SK-N-SH (cell line): Measurements from ENCODE around the gene SLC4A2. TPM values are rescaled to one million over a fixed set of nuclear protein-coding genes. Genes with fewer than 3 reads are reported as not detected.

Source experiments
- CTCF ChIA-PET: fragments of 300-600, 350-600 bp; formaldehyde crosslinking; extraction: SDS; loops from one replicate; lab custom pipeline; 2021; lab: Yijun Ruan, JAX
- POLR2A ChIA-PET: fragments of 350-600 bp; sonication (Branson Sonifier 250); formaldehyde crosslinking; extraction: SDS; loops from one replicate; lab custom pipeline; 2020; ENCODE audit warnings: antibody characterized with exemption, inconsistent platforms; lab: Yijun Ruan, JAX
- DNase-seq: peaks from one replicate; pipeline ENCODE4 v3.0.0; 2012
- H2AFZ ChIP-seq: fragments of 200-600 bp; sonication (generic); 2 replicates; pipeline ENCODE4 v1.8.1; 2016; ENCODE audit warnings: antibody characterized with exemption, mild to moderate bottlenecking, low read depth
- H3F3A ChIP-seq: fragments of 200-600 bp; sonication (generic); replicated peaks from 2 replicates; pipeline ENCODE3; 2016; ENCODE audit warnings: antibody characterized with exemption, mild to moderate bottlenecking; ENCODE audit not compliant: insufficient read depth
- H3K27ac ChIP-seq, 2 experiments: fragments of 200-500 bp in 1 of 2; fragments of 200-600 bp in 1 of 2; sonication (Bioruptor generic) in 1 of 2; sonication (generic), shearing (Covaris generic) in 1 of 2; 2 replicates each; pipeline versions ENCODE4 v1.5.1 to v1.6.1; 2014 to 2016; ENCODE audit warnings: low read depth in 2 of 2, inconsistent platforms in 1 of 2, low read length in 1 of 2, mild to moderate bottlenecking in 1 of 2, mixed read lengths in 1 of 2
- H3K27me3 ChIP-seq: fragments of 200-600 bp; sonication (generic), shearing (Covaris generic); 2 replicates; pipeline ENCODE4 v1.6.1; 2016; ENCODE audit warnings: mixed run types; ENCODE audit not compliant: insufficient read depth
- H3K36me3 ChIP-seq, 2 experiments: fragments of 200-500 bp in 1 of 2; fragments of 200-600 bp in 1 of 2; sonication (Bioruptor generic) in 1 of 2; sonication (generic) in 1 of 2; replicated peaks in 1 of 2; 2 replicates each; pipeline versions ENCODE3 to v1.5.1; 2014 to 2016; ENCODE audit warnings: low read length in 1 of 2, mild to moderate bottlenecking in 1 of 2; ENCODE audit not compliant: insufficient read depth in 2 of 2, control insufficient read depth in 1 of 2
- H3K4me1 ChIP-seq, 2 experiments: fragments of 200-500 bp in 1 of 2; fragments of 200-600 bp in 1 of 2; sonication (Bioruptor generic) in 1 of 2; sonication (generic), shearing (Covaris generic) in 1 of 2; 2 replicates each; pipeline versions ENCODE4 v1.5.1 to v1.6.1; 2014 to 2016; ENCODE audit warnings: low read depth in 1 of 2, low read length in 1 of 2, mixed run types in 1 of 2; ENCODE audit not compliant: insufficient read depth in 2 of 2, control insufficient read depth in 1 of 2
- H3K4me2 ChIP-seq: fragments of 200-600 bp; sonication (generic), shearing (Covaris generic); 2 replicates; pipeline ENCODE4 v1.6.1; 2017; ENCODE audit warnings: mixed run types
- H3K4me3 ChIP-seq, 2 experiments: fragments of 200-500 bp in 1 of 2; fragments of 200-600 bp in 1 of 2; sonication (Bioruptor generic) in 1 of 2; sonication (generic), shearing (Covaris generic) in 1 of 2; 2 replicates each; pipeline versions ENCODE4 v1.5.1 to v1.8.1; 2014 to 2016; ENCODE audit warnings: low read depth in 2 of 2, inconsistent platforms in 1 of 2, low read length in 1 of 2, mild to moderate bottlenecking in 1 of 2, mixed read lengths in 1 of 2, moderate library complexity in 1 of 2
- H3K79me2 ChIP-seq: fragments of 200-600 bp; sonication (generic); 2 replicates; pipeline ENCODE4 v1.8.1; 2017; ENCODE audit warnings: mild to moderate bottlenecking; ENCODE audit not compliant: insufficient read depth
- H3K9ac ChIP-seq: fragments of 200-600 bp; sonication (generic); 2 replicates; pipeline ENCODE4 v1.6.1; 2017; ENCODE audit warnings: mixed run types
- H3K9me2 ChIP-seq: fragments of 200-600 bp; sonication (generic); 2 replicates; pipeline ENCODE4 v1.6.1; 2017; ENCODE audit warnings: mixed run types
- H3K9me3 ChIP-seq: fragments of 200-600 bp; sonication (generic); 2 replicates; pipeline ENCODE4 v1.6.1; 2017; ENCODE audit warnings: mixed run types, mild to moderate bottlenecking, moderate library complexity
- H4K20me1 ChIP-seq: fragments of 200-600 bp; sonication (generic); 2 replicates; pipeline ENCODE4 v1.6.1; 2017; ENCODE audit warnings: mild to moderate bottlenecking, mixed run types; ENCODE audit not compliant: insufficient read depth
- CHD2 ChIP-seq: fragments of 150-350 bp; IDR thresholded peaks from 2 replicates; pipeline ENCODE4 v1.6.1; 2018; ENCODE audit warnings: low read length; ENCODE audit not compliant: partially characterized antibody
- FOXJ3 ChIP-seq: sonication (generic); formaldehyde crosslinking; IDR thresholded peaks from 2 replicates; pipeline ENCODE4 v1.5.1; 2020; ENCODE audit warnings: mild to moderate bottlenecking, missing genetic modification reagents
- FOXM1 ChIP-seq: IDR thresholded peaks from 2 replicates; pipeline ENCODE4 v1.4.0; 2012; ENCODE audit warnings: low read depth, mild to moderate bottlenecking
- GATA2 ChIP-seq: sonication (generic); formaldehyde crosslinking; IDR thresholded peaks from 2 replicates; pipeline ENCODE4 v1.5.0; 2020; ENCODE audit warnings: mild to moderate bottlenecking, missing genetic modification reagents
- MAX ChIP-seq: IDR thresholded peaks from 2 replicates; pipeline ENCODE4 v1.4.0; 2012; ENCODE audit warnings: low read depth
- MXI1 ChIP-seq: IDR thresholded peaks from 2 replicates; pipeline ENCODE4 v1.6.1; 2012; ENCODE audit warnings: mild to moderate bottlenecking, low read depth, low read length, improper control_type of control experiment
- NFIC ChIP-seq: IDR thresholded peaks from 2 replicates; pipeline ENCODE4 v1.4.0; 2012; ENCODE audit warnings: borderline replicate concordance
- PBX3 ChIP-seq: IDR thresholded peaks from 2 replicates; pipeline ENCODE4; 2012
- RAD21 ChIP-seq: IDR thresholded peaks from 2 replicates; pipeline ENCODE4 v1.6.1; 2012; ENCODE audit warnings: mild to moderate bottlenecking, low read length
- RCOR1 ChIP-seq: fragments of 150-350 bp; IDR thresholded peaks from 2 replicates; pipeline ENCODE4 v1.6.1; 2017; ENCODE audit warnings: antibody characterized with exemption, low read length
- REST ChIP-seq: IDR thresholded peaks from 2 replicates; pipeline ENCODE4 v1.6.1; 2012; ENCODE audit warnings: mild to moderate bottlenecking, low read depth, low read length, moderate library complexity
- RFX5 ChIP-seq: IDR thresholded peaks from 2 replicates; pipeline ENCODE4 v1.6.1; 2012; ENCODE audit warnings: mild to moderate bottlenecking, improper control_type of control experiment, low read length
- TEAD4 ChIP-seq: IDR thresholded peaks from 2 replicates; pipeline ENCODE4 v1.4.0; 2012; ENCODE audit warnings: mild to moderate bottlenecking, borderline replicate concordance; ENCODE audit not compliant: insufficient read depth
- USF1 ChIP-seq: IDR thresholded peaks from 2 replicates; pipeline ENCODE4 v1.4.0; 2012; ENCODE audit warnings: low read depth, borderline replicate concordance
- USF2 ChIP-seq: fragments of 150-350 bp; IDR thresholded peaks from 2 replicates; pipeline ENCODE4 v1.6.1; 2017; ENCODE audit warnings: antibody characterized with exemption, low read length, low read depth, borderline replicate concordance
- WGBS: methylation state at CpG from one replicate; pipeline ENCODE4 v1.1.6; 2017; ENCODE audit warnings: low lambda C conversion rate; 5-methylcytosine and 5-hydroxymethylcytosine counted together
- polyA plus RNA-seq, 3 experiments: library from polyadenylated mRNA; depleted of rRNA; stranded (reverse); fragments of >200 nt; gene quantifications; 2 replicates each; pipeline ENCODE4 v1.2.3, GENCODE V29; 2012

Gene SLC4A2
- polyA plus RNA-seq, 1 of the 3 experiments (the other 2 are of a cell fraction) = 167 TPM

GRCh38 chr7:151012911-151013347 is 46.5 kb upstream of the SLC4A2 start (continued):
- 0 out of 2 replicates have a peak, but pooled peaks have one; percentile 11 for TF ChIP-seq RCOR1

- Histone ChIP-seq H3K4me1 (peaks cover 0 to 32% of the 10 kb centered on the region in 2 experiments; a peak in 1 of 4 replicates), H3K27ac (peak overlapping the region in 1 of 2 experiments; percentile 80; a peak in 2 of 4 replicates), H3K36me3 (no peaks in the 10 kb centered on the region), H3K9me3 (no peaks in the 10 kb centered on the region), H3K4me2 (peak overlapping the region; percentile 68), H3K27me3 (no peaks in the 10 kb centered on the region), H4K20me1 (no peaks in the 10 kb centered on the region), H3K79me2 (no peaks in the 10 kb centered on the region), H3K4me3 (peak overlapping the region; percentile 43 to 50; a peak in 3 of 4 replicates), H2AFZ (peak overlapping the region; percentile 91), H3K9me2 (no peaks in the 10 kb centered on the region), H3F3A (no peaks in the 10 kb centered on the region), H3K9ac (no peak overlapping the region)
- POLR2A ChIA-PET = interaction anchor here (0.7 to 1.1 kb wide), 6 partner anchors 15 to 74 kb away, joined by 3 to 15 read pairs (median 3); partner anchors contain the start of gene ABCB8
- TF ChIP-seq FOXJ3 (0 out of 2 replicates have a peak, but pooled peaks have one; percentile 9), USF1 (no peak)
- peak; percentile 96 for DNase-seq
- CTCF ChIA-PET = interaction anchor here (0.6 to 11.3 kb wide), 31 partner anchors 10 to 636 kb away, joined by 3 to 151 read pairs (median 4); partner anchors contain the start of genes ABCB8, FASTK, NOS3 and SLC4A2
- WGBS = 33% methylated on average over 14 of the region's 26 CpGs
Measured at GRCh38 chr7:151013356-151013732, 46.0 kb upstream of the SLC4A2 start.

GRCh38 chr7:151013733-151014497 is 45.5 kb upstream of the SLC4A2 start:
- Histone ChIP-seq H3K9me3 (no peaks in the 10 kb centered on the region), H3F3A (no peaks in the 10 kb centered on the region), H3K27me3 (no peaks in the 10 kb centered on the region), H3K9ac (no peak overlapping the region; the same call in 1 of the 2 replicates), H3K79me2 (no peaks in the 10 kb centered on the region), H2AFZ (peak overlapping the region; percentile 91), H3K4me1 (peaks cover 0 to 35% of the 10 kb centered on the region in 2 experiments; a peak in 1 of 4 replicates), H3K36me3 (no peaks in the 10 kb centered on the region), H3K9me2 (no peaks in the 10 kb centered on the region), H3K27ac (peak overlapping the region in 1 of 2 experiments; percentile 80; a peak in 2 of 4 replicates), H3K4me3 (peak overlapping the region; percentile 11 to 50; a peak in 2 of 4 replicates), H3K4me2 (peak overlapping the region; percentile 68), H4K20me1 (no peaks in the 10 kb centered on the region)
- WGBS = 37% methylated on average over 15 of the region's 55 CpGs
- DNase-seq = peak; percentile 98
- ChIA-PET CTCF (interaction anchor here (0.5 to 11.3 kb wide), 28 partner anchors 10 to 1771 kb away, joined by 3 to 151 read pairs (median 4); partner anchors contain the start of genes ABCB8, FASTK and NOS3), POLR2A (interaction anchor here (0.6 to 1.1 kb wide), 8 partner anchors 15 to 73 kb away, joined by 3 to 15 read pairs (median 3); partner anchors contain the start of genes ABCB8 and ASIC3)
- peak; percentile 96 for TF ChIP-seq MAX
- TF ChIP-seq REST = no peak
- TF ChIP-seq GATA2 (CRISPR knock-in tag) = no peak
- TF ChIP-seq MXI1 = peak; percentile 98
- no peak for TF ChIP-seq TEAD4
- TF ChIP-seq PBX3 = no peak
- TF ChIP-seq USF2 = no peak; the same call in 1 of the 2 replicates
- TF ChIP-seq CHD2 = peak; percentile 45
- TF ChIP-seq RAD21 = peak; percentile 12; the same call in 1 of the 2 replicates
- no peak for TF ChIP-seq FOXJ3
- peak; percentile 88 for TF ChIP-seq RFX5
- no peak for TF ChIP-seq FOXM1
- no peak for TF ChIP-seq NFIC
